Calu3 (cell line): ENCODE data around the gene CEPT1. TPM values are rescaled to one million over a fixed set of nuclear protein-coding genes. Genes with fewer than 3 reads are reported as not detected.

Source experiments
- BruUV-seq: library from RNA; stranded (reverse); fragments of 400-500 nt; replicated peaks from 2 replicates; lab custom pipeline; 2021; lab: Mats Ljungman, UMichigan
- CTCF ChIA-PET: fragments of 300-600 bp; sonication (Branson Sonifier 250); formaldehyde crosslinking; loops from one replicate; lab custom pipeline; 2022; ENCODE audit warnings: antibody characterized with exemption; lab: Charles Lee
- DNase-seq: peaks from one replicate; pipeline ENCODE4 v3.0.0; 2022
- H3K27ac Mint-ChIP-seq: one replicate; pipeline ENCODE4 v1.8.0; 2022; ENCODE audit warnings: mixed read lengths; ENCODE audit not compliant: unreplicated experiment
- H3K27me3 Mint-ChIP-seq: one replicate; pipeline ENCODE4 v1.8.0; 2022; ENCODE audit warnings: mixed read lengths; ENCODE audit not compliant: unreplicated experiment
- H3K36me3 Mint-ChIP-seq: one replicate; pipeline ENCODE4 v1.8.0; 2022; ENCODE audit warnings: mild to moderate bottlenecking, moderate library complexity, mixed read lengths; ENCODE audit not compliant: insufficient read depth, unreplicated experiment
- H3K4me1 Mint-ChIP-seq: one replicate; pipeline ENCODE4 v1.8.0; 2022; ENCODE audit warnings: mild to moderate bottlenecking, low read depth, mixed read lengths; ENCODE audit not compliant: unreplicated experiment
- H3K4me3 Mint-ChIP-seq: one replicate; pipeline ENCODE4 v1.8.0; 2022; ENCODE audit warnings: mild to moderate bottlenecking, low read depth, moderate library complexity, mixed read lengths; ENCODE audit not compliant: unreplicated experiment
- H3K9me3 Mint-ChIP-seq: one replicate; pipeline ENCODE4 v1.8.0; 2022; ENCODE audit warnings: low read depth, mixed read lengths; ENCODE audit not compliant: unreplicated experiment
- CTCF ChIP-seq: fragments of 200-600 bp; IDR thresholded peaks from one replicate; pipeline ENCODE4 v1.8.0; 2022; ENCODE audit warnings: antibody characterized with exemption; ENCODE audit not compliant: unreplicated experiment
- intact Hi-C: fragments of 100-400 bp; cut with micrococcal nuclease; formaldehyde crosslinking; loops from one replicate; pipeline ENCODE4 v1.10.0; 2022; ENCODE audit not compliant: unreplicated experiment
- total RNA-seq: library from RNA; stranded (reverse); gene quantifications from 2 replicates; pipeline ENCODE4 v1.2.3, GENCODE V29; 2022

The CEPT1 gene
- total RNA-seq, 1 experiment from 2014 or later, result 24.7 TPM

- no peaks in the 10 kb centered on the region for H3K9me3 Mint-ChIP-seq
- peaks cover 28% of the 10 kb centered on the region for H3K4me1 Mint-ChIP-seq
- CTCF ChIA-PET, result interaction anchor here (1.3 kb wide), 1 partner anchor 262 kb away, joined by 3 read pairs; no protein-coding TSS in a partner anchor
- DNase-seq, result no peak
- H3K27ac Mint-ChIP-seq, result no peak overlapping the region
- BruUV-seq, result no TSS peak
- intact Hi-C loops, result no loop called here
- H3K27me3 Mint-ChIP-seq, result no peaks in the 10 kb centered on the region
- H3K4me3 Mint-ChIP-seq, result no peak overlapping the region
- peaks cover 15% of the 10 kb centered on the region for H3K36me3 Mint-ChIP-seq
- TF ChIP-seq CTCF, result no peak
Observed at GRCh38 chr1:111190931-111191451, 51.0 kb downstream of the CEPT1 start.

GRCh38 chr1:111191496-111191895 lies 51.5 kb downstream of the CEPT1 start:
- no peak for TF ChIP-seq CTCF
- H3K9me3 Mint-ChIP-seq, result no peaks in the 10 kb centered on the region
- BruUV-seq, result no TSS peak
- intact Hi-C loops, result no loop called here
- CTCF ChIA-PET, result interaction anchor here (1.3 kb wide), 1 partner anchor 262 kb away, joined by 3 read pairs; no protein-coding TSS in a partner anchor
- DNase-seq, result no peak
- H3K27ac Mint-ChIP-seq, result no peak overlapping the region
- H3K36me3 Mint-ChIP-seq, result peaks cover 15% of the 10 kb centered on the region
- no peak overlapping the region for H3K4me3 Mint-ChIP-seq
- no peaks in the 10 kb centered on the region for H3K27me3 Mint-ChIP-seq
- H3K4me1 Mint-ChIP-seq, result peaks cover 28% of the 10 kb centered on the region

- CTCF ChIA-PET, result interaction anchor here (1.3 kb wide), 1 partner anchor 261 kb away, joined by 3 read pairs; no protein-coding TSS in a partner anchor
- Mint-ChIP-seq H3K27me3 (no peaks in the 10 kb centered on the region), H3K4me1 (peaks cover 31% of the 10 kb centered on the region), H3K9me3 (no peaks in the 10 kb centered on the region), H3K27ac (peak overlapping the region; percentile 45), H3K4me3 (no peak overlapping the region), H3K36me3 (peaks cover 16% of the 10 kb centered on the region)
- BruUV-seq, result no TSS peak
- DNase-seq, result no peak
- TF ChIP-seq CTCF, result no peak
- intact Hi-C loops, result no loop called here
Observed at GRCh38 chr1:111192074-111192473, 52.1 kb downstream of the CEPT1 start.

GRCh38 chr1:111192658-111193519 lies 52.9 kb downstream of the CEPT1 start:
- CTCF ChIA-PET, result no interaction called here
- BruUV-seq, result no TSS peak
- no peak for DNase-seq
- no peak for TF ChIP-seq CTCF
- intact Hi-C loops, result no loop called here
- H3K27me3 Mint-ChIP-seq, result no peaks in the 10 kb centered on the region
- H3K9me3 Mint-ChIP-seq, result no peaks in the 10 kb centered on the region
- peaks cover 23% of the 10 kb centered on the region for H3K36me3 Mint-ChIP-seq
- peaks cover 38% of the 10 kb centered on the region for H3K4me1 Mint-ChIP-seq
- H3K27ac Mint-ChIP-seq, result peak overlapping the region; percentile 45
- peak overlapping the region; percentile 16 for H3K4me3 Mint-ChIP-seq
